HepG2 (cell line): ENCODE data around the gene TMX3.

Source experiments
- CTCF ChIP-seq: sonication (generic); formaldehyde crosslinking; IDR thresholded peaks from 2 replicates; pipeline ENCODE4 v1.5.0; 2020; ENCODE audit warnings: mild to moderate bottlenecking, missing genetic modification reagents, moderate library complexity
- EP300 ChIP-seq, 3 experiments: sonication (generic) in 1 of 3; formaldehyde crosslinking in 1 of 3; IDR thresholded peaks; 2 replicates each; pipeline versions ENCODE4 v1.5.1 to v1.6.1; 2011 to 2020; ENCODE audit warnings: low read depth in 2 of 3, low read length in 2 of 3, borderline replicate concordance in 1 of 3, improper control_type of control experiment in 1 of 3, mild to moderate bottlenecking in 1 of 3, missing genetic modification reagents in 1 of 3, moderate library complexity in 1 of 3
- GABPB1 ChIP-seq: IDR thresholded peaks from 2 replicates; pipeline ENCODE4 v1.6.1; 2016; ENCODE audit warnings: mild to moderate bottlenecking, missing genetic modification reagents, moderate library complexity, missing compliant biosample characterization
- HCFC1 ChIP-seq: fragments of 150-350 bp; IDR thresholded peaks from 2 replicates; pipeline ENCODE4 v1.6.1; 2014; ENCODE audit warnings: low read depth, low read length
- MAFF ChIP-seq: IDR thresholded peaks from 2 replicates; pipeline ENCODE4 v1.6.1; 2011; ENCODE audit warnings: low read depth, low read length, improper control_type of control experiment
- MXI1 ChIP-seq: IDR thresholded peaks from 3 replicates; pipeline ENCODE4 v1.6.1; 2012; ENCODE audit warnings: low read depth, low read length, inconsistent platforms, borderline replicate concordance
- POLR2A ChIP-seq, 2 experiments: IDR thresholded peaks; 2 replicates each; pipeline ENCODE4 v1.6.1; 2011; ENCODE audit warnings: low read depth in 2 of 2, low read length in 2 of 2, mild to moderate bottlenecking in 1 of 2, moderate library complexity in 1 of 2; ENCODE audit not compliant: insufficient read depth in 1 of 2
- REST ChIP-seq, 2 experiments: IDR thresholded peaks; 2 replicates each; pipeline ENCODE4 v1.6.1; 2011 to 2012; ENCODE audit warnings: low read length in 2 of 2, borderline replicate concordance in 1 of 2, low read depth in 1 of 2, mild to moderate bottlenecking in 1 of 2, moderate library complexity in 1 of 2
- SRY ChIP-seq: sonication (generic); formaldehyde crosslinking; IDR thresholded peaks from 2 replicates; pipeline ENCODE4 v1.8.0; 2022; ENCODE audit warnings: mild to moderate bottlenecking, missing genetic modification reagents
- SUZ12 ChIP-seq: fragments of 150-350 bp; IDR thresholded peaks from 2 replicates; pipeline ENCODE4 v1.6.1; 2014; ENCODE audit warnings: low read depth, low read length

GRCh38 chr18:68738564-68738963 is 23.7 kb upstream of the TMX3 start:
- TF ChIP-seq SRY (CRISPR knock-in tag) (no peak), MXI1 (no peak), GABPB1 (CRISPR knock-in tag) (no peak), CTCF (CRISPR knock-in tag) (no peak), POLR2A (IDR thresholded peaks at IDR 0.05; ENCODE audit: insufficient read depth in 1 of 2, low read depth in 2 of 2, low read length in 2 of 2) (no peak), SUZ12 (no peak), REST (IDR thresholded peaks at IDR 0.05; ENCODE audit: borderline replicate concordance in 1 of 2, low read depth in 1 of 2, low read length in 2 of 2) (no peak), EP300 (IDR thresholded peaks at IDR 0.05; ENCODE audit: low read depth in 2 of 2, low read length in 2 of 2) (no peak), EP300 (CRISPR knock-in tag; IDR thresholded peaks at IDR 0.05; ENCODE audit: borderline replicate concordance) (no peak), MAFF (no peak), HCFC1 (no peak)
